ENCODE results near the gene KSR2. TPM values are rescaled to one million over a fixed set of nuclear protein-coding genes. Genes with fewer than 3 reads are reported as not detected.

KSR2 gene
- total RNA-seq, 1 experiment from 2014 or later, result 2.0 TPM

- no peaks in the 10 kb centered on the region for H3K27me3 ChIP-seq (ENCODE audit: insufficient read depth, low read depth)
- H4K20me1 ChIP-seq (ENCODE audit: insufficient read depth), result no peaks in the 10 kb centered on the region
- no TSS peak for BruUV-seq (replicated peaks)
- peaks cover 24% of the 10 kb centered on the region for H3K79me2 ChIP-seq (ENCODE audit: low read depth)
- peak; percentile 90 to 97 for DNase-seq
- H3F3A ChIP-seq (ENCODE audit: insufficient read depth, low read depth), result no peaks in the 10 kb centered on the region
- H2AFZ ChIP-seq, result peak within 1 kb of the TSS; percentile 99
- intact Hi-C loops (cut with micrococcal nuclease; ENCODE audit: unreplicated experiment), result loop anchor here (1.0 to 2.0 kb wide), 3 partner anchors 18 to 47 kb away; no protein-coding TSS in a partner anchor
- TF ChIP-seq, protein P1, sequence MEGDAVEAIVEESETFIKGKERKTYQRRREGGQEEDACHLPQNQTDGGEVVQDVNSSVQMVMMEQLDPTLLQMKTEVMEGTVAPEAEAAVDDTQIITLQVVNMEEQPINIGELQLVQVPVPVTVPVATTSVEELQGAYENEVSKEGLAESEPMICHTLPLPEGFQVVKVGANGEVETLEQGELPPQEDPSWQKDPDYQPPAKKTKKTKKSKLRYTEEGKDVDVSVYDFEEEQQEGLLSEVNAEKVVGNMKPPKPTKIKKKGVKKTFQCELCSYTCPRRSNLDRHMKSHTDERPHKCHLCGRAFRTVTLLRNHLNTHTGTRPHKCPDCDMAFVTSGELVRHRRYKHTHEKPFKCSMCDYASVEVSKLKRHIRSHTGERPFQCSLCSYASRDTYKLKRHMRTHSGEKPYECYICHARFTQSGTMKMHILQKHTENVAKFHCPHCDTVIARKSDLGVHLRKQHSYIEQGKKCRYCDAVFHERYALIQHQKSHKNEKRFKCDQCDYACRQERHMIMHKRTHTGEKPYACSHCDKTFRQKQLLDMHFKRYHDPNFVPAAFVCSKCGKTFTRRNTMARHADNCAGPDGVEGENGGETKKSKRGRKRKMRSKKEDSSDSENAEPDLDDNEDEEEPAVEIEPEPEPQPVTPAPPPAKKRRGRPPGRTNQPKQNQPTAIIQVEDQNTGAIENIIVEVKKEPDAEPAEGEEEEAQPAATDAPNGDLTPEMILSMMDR (conservative IDR thresholded peaks at IDR 0.05), result no peak
- no peak for TF ChIP-seq EZH2 (IDR thresholded peaks at IDR 0.05; ENCODE audit: low read depth)
- peaks cover 16% of the 10 kb centered on the region for H3K4me1 ChIP-seq (replicated peaks; ENCODE audit: insufficient read depth)
- peak within 1 kb of the TSS; percentile 96 for H3K4me2 ChIP-seq
- H3K9me2 ChIP-seq (ENCODE audit: insufficient read depth), result no peaks in the 10 kb centered on the region
- CTCF ChIA-PET, result interaction anchor here (0.7 to 0.8 kb wide), 2 partner anchors 285 to 296 kb away, joined by 3 to 15 read pairs; no protein-coding TSS in a partner anchor
- H3K27ac ChIP-seq, result no peak within 1 kb of the TSS
- peak within 1 kb of the TSS; percentile 89 for H3K4me3 ChIP-seq
- H3K9me3 ChIP-seq (ENCODE audit: insufficient read depth, low read depth), result no peaks in the 10 kb centered on the region
- POLR2A ChIA-PET (ENCODE audit: unreplicated experiment), result interaction anchor here (0.7 to 0.8 kb wide), 3 partner anchors 137 to 1195 kb away, joined by 11 to 51 read pairs (median 29); no protein-coding TSS in a partner anchor
- peaks cover 4% of the 10 kb centered on the region; the same call in 1 of the 2 replicates for H3K36me3 ChIP-seq (ENCODE audit: low read depth)
These were observed 47.9 kb upstream of the KSR2 start, which contains the start of gene RFC5 for GRCh38 chr12:118016424-118017264. Gene RFC5 (plus strand): TSS chr12:118016703. CDS start chr12:118016828, 125 bp downstream.

- Histone ChIP-seq H3K79me2 (ENCODE audit: low read depth) (peaks cover 24% of the 10 kb centered on the region), H3F3A (ENCODE audit: insufficient read depth, low read depth) (no peaks in the 10 kb centered on the region), H2AFZ (peak overlapping the region; percentile 99; the same call in 1 of the 2 replicates), H3K27me3 (ENCODE audit: insufficient read depth, low read depth) (no peaks in the 10 kb centered on the region), H3K4me2 (peak overlapping the region; percentile 96), H4K20me1 (ENCODE audit: insufficient read depth) (no peaks in the 10 kb centered on the region), H3K9me3 (ENCODE audit: insufficient read depth, low read depth) (no peaks in the 10 kb centered on the region), H3K27ac (no peak overlapping the region), H3K36me3 (ENCODE audit: low read depth) (peaks cover 4% of the 10 kb centered on the region; the same call in 1 of the 2 replicates), H3K4me1 (replicated peaks; ENCODE audit: insufficient read depth) (peaks cover 16% of the 10 kb centered on the region), H3K9me2 (ENCODE audit: insufficient read depth) (no peaks in the 10 kb centered on the region), H3K4me3 (peak overlapping the region; percentile 89; the same call in 1 of the 2 replicates)
- ChIA-PET POLR2A (ENCODE audit: unreplicated experiment) (interaction anchor here (0.7 to 0.8 kb wide), 3 partner anchors 138 to 1196 kb away, joined by 11 to 51 read pairs (median 29); no protein-coding TSS in a partner anchor), CTCF (interaction anchor here (0.8 kb wide), 1 partner anchor 297 kb away, joined by 15 read pairs; no protein-coding TSS in a partner anchor)
- TF ChIP-seq, protein P1 (conservative IDR thresholded peaks at IDR 0.05), result no peak
- TF ChIP-seq EZH2 (IDR thresholded peaks at IDR 0.05; ENCODE audit: low read depth), result no peak
- intact Hi-C loops (cut with micrococcal nuclease; ENCODE audit: unreplicated experiment), result loop anchor here (1.0 to 2.0 kb wide), 3 partner anchors 19 to 47 kb away; no protein-coding TSS in a partner anchor
- DNase-seq, result no peak
- no TSS peak for BruUV-seq (replicated peaks)
These were observed 47.2 kb upstream of the KSR2 start for GRCh38 chr12:118015944-118016343.

DNA sequence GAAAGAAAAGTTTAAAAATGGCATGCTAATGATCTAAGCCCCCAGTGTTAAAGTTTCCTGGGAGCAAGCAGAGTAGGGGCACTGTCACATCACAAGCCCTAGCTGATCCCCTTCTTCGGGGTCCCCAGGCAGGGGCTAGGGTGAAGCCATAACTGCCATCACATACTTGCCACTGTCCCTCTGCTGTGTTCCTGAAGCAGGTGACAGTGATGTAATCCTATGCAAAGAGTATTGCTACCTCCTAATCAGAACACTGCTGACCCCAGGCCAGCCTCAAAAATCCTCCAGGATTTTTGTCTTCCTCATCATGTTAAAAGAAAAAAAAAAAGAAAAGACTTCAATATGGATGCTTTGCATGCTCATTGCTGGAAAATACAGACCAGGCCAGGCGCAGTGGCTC lies 46.5 kb upstream of the KSR2 start:
- POLR2A ChIA-PET (ENCODE audit: unreplicated experiment), result no interaction called here
- Histone ChIP-seq H2AFZ (no peak overlapping the region), H3K9me2 (ENCODE audit: insufficient read depth) (no peaks in the 10 kb centered on the region), H3K4me3 (no peak overlapping the region), H4K20me1 (ENCODE audit: insufficient read depth) (no peaks in the 10 kb centered on the region), H3K27me3 (ENCODE audit: insufficient read depth, low read depth) (no peaks in the 10 kb centered on the region), H3K4me2 (no peak overlapping the region), H3K4me1 (replicated peaks; ENCODE audit: insufficient read depth) (peaks cover 16% of the 10 kb centered on the region), H3F3A (ENCODE audit: insufficient read depth, low read depth) (no peaks in the 10 kb centered on the region), H3K79me2 (ENCODE audit: low read depth) (peaks cover 24% of the 10 kb centered on the region), H3K36me3 (ENCODE audit: low read depth) (peaks cover 4% of the 10 kb centered on the region; the same call in 1 of the 2 replicates), H3K27ac (no peak overlapping the region), H3K9me3 (ENCODE audit: insufficient read depth, low read depth) (no peaks in the 10 kb centered on the region)
- intact Hi-C loops (cut with micrococcal nuclease; ENCODE audit: unreplicated experiment), result no loop called here
- BruUV-seq (replicated peaks), result no TSS peak
- CTCF ChIA-PET, result no interaction called here
- no peak for TF ChIP-seq EZH2 (IDR thresholded peaks at IDR 0.05; ENCODE audit: low read depth)
- TF ChIP-seq, protein P1 (conservative IDR thresholded peaks at IDR 0.05), result no peak
- no peak for DNase-seq
